ENCODE results near the gene MMP8.
"Not testable (repeated sequence)": the region's sequence is repeated elsewhere in the genome, so short reads cannot be mapped to it uniquely, and the experiment has no call there.

Gene MMP8, protein sequence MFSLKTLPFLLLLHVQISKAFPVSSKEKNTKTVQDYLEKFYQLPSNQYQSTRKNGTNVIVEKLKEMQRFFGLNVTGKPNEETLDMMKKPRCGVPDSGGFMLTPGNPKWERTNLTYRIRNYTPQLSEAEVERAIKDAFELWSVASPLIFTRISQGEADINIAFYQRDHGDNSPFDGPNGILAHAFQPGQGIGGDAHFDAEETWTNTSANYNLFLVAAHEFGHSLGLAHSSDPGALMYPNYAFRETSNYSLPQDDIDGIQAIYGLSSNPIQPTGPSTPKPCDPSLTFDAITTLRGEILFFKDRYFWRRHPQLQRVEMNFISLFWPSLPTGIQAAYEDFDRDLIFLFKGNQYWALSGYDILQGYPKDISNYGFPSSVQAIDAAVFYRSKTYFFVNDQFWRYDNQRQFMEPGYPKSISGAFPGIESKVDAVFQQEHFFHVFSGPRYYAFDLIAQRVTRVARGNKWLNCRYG

DNA sequence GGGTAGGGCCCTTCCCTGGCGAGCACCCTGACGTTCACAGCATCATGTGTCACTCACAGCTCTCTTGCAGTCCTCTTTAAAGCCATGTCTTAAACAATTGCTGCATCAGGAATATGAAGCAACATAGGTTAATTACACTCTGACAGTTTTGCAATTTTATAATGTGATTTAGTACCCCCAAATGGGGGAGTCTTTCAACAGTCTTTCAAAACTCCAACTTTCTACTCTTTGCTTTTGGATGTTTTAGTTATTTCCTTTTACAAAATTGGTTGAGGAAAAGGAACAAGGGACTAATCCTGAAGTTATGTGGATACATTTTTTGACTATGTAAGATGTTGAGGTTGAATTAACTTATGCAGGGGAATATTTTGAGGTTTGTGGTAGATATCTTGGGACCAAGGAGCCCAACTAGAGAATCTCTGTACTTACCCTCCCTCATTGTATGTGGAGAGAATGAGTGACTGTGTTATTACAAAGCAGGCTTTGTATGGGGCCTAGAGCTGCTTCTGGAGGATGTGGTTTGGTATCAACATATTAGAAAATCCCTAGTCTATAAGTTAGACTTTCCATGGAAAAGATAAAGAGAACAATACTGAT, at the start of gene MMP8:
Gene MMP8, minus strand, starts transcription at position 51 of the 597 bp plus-strand sequence. CDS start 99 bp downstream, outside the sequence.
- no peak for DNase-seq (ENCODE audit: low read depth)

DNA sequence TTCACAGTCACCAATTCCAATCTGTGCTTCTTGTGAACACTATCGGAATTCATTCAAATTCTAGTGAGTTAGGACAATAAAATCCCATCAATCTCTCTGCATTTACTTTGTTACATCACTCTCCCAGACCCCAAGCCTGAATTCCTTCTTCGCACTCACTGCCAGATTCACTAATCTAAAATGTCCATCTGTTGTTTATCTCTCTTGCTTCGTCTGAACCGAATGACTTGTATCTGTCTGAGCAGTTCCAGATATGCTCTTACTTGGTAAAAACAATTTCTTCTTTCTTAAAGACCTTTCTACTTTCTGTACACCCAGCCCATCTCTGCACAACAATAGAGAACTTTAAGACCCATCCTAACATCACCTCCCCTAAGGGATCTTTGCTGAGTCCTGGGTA, 48.6 kb upstream of the MMP8 start:
- DNase-seq (ENCODE audit: low read depth): no peak

DNA sequence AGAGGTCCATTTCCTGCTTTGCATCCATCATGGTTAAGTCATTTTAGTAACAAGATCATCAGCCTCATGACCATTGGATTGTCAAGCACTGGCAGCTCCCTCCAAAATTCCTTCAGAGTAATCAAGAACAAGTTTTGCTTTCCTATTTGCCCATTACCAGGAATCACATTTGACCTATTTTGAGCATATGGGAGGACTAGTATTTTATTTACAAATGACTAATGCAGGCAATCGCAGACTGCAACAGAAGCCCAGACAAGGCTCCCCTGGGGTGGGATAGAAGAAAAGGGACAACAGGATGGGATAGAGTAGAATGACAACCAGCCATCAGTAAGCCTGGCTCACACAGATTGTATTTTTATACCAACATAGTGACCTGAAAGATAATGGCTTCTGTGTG, 46.6 kb upstream of the MMP8 start:
- no peak for DNase-seq (ENCODE audit: low read depth)

DNA sequence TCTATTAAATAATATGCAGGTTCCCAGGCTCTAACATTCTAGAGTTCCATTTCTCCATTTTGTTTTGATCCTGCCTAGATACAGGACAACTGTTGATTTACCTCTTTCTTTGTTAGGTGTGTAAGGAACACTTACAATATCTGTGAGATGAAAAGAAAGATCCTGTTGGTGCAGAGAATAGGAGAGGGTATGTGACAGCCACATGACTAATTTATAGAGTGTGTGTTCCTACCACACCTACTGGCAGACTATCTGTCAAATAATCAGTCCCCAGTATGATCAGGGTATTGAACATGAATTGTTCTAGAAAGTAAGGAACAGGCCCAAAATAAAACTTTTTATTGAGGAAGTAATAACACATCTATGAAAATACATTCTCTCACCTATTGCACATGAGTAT, 45.4 kb upstream of the MMP8 start:
- DNase-seq (ENCODE audit: low read depth): no peak

DNA sequence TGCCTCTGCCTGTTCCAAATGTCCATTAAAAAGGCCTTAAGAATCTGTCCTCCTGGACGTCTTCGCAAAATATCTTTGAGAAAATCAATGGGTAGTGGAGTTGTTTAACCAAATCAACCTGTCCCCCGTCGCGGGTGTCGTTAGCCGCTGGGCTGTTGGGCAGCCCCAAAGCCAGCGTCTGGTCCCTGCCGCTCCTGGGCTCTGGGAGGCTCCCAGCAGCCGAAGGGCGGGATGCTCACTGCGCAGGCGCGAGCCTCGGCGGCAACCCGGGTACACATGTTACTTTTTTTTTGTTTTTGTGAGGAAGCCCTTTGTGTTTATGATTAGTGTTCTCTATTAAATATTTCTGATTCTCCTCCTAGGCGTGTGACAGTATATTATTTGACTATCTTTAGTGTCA, 43.0 kb upstream of the MMP8 start:
- no peak for DNase-seq (ENCODE audit: low read depth)

DNA sequence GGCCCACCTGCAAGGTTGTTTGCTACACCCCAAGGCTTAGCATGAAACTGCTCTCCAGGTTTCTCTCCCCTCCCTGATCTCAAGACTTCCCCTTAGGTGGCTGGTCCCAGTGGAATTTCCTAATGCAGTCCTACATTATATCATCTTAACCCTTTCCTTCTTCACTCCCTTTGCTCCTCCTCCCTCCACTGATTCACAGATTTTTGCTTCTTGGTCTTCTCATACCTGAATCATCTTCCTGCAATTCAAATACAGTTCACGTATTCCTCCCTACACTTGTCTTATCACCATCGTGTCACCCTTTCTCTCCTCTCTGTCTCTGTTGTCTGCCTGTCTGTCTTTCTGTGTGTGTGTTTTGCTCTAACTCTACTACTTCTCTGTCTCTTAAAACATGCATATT, 38.7 kb upstream of the MMP8 start:
- no peak for DNase-seq (ENCODE audit: low read depth)

DNA sequence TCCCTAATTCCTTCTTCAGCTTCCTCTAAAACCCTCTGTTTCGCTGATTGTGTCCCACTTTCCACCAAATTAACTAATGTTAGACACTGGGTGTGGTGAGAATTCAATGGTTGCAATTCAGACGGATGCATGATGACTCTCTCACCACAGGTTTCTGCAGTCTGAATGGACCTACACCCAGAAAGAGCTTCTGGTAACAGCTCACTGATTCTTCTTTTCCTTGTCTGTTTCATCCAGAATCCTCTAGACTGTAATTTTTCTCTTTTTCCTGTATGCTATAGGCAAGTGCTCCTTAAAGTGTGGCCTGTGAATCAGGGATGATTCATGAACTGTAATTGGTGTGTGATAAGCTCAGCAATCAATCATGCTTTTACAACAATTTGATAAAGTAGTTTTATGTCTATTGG, 37.6 kb upstream of the MMP8 start:
- no peak for DNase-seq (ENCODE audit: low read depth)

DNA sequence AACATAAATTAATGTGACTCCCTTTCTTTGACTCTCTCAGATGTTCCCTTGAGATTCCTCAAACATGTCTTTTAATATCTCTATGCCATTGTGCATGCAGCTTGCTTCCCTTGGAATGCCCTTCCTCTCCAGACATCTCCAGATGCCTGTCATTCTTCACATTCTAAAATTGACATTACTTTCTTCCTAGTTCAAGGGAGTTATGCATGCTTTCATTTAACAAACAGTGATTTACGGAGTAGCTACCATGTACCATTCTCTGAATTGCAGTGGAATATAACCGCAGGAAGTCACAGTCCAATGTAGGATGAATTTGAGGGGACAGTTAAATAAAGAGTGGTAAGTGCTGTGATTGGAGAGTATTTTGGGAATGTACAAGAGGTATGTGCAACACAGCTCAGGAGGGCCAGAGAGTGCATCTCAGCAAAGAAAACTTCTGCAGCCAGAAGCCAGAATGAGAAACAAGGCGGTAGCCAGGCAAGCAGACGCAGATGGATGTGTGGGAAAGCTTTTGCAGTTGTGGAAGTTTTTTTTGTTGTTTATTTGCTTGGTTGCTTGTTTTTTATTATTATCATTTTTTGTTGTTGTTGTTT, 37.0 kb upstream of the MMP8 start:
- DNase-seq (ENCODE audit: low read depth): no peak

DNA sequence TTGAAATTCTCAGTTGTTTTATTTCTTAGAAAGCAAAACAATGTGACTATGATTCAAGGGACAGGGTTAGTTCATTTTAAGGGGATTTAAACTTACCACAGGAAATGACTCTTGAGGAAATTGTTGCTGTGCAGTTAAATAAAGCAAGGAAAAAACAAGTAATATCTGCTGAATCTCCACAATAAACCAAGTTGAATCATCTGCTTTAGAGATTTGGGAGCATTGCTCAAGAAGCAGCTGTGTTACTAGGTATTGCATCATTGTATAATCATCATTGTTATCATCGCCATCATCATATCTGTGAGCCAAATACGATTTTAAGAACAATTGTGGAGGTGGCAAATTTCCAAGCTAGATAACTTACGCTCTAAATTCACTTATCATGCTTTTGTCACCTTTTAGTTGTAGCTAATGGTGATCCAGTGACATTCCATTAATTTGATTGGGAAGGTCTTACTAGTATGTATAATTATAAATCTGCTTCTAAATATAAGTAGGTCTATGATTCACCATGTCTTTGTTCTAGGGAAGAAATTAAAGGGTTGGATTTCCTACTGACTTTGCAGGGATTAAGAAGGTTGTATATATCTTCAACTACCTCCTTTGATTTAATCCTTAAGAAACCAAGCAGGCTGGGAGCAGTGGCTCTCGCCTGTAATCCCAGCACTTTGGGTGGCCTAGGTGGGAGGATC, 35.7 kb upstream of the MMP8 start:
- no peak for DNase-seq (ENCODE audit: low read depth)

DNA sequence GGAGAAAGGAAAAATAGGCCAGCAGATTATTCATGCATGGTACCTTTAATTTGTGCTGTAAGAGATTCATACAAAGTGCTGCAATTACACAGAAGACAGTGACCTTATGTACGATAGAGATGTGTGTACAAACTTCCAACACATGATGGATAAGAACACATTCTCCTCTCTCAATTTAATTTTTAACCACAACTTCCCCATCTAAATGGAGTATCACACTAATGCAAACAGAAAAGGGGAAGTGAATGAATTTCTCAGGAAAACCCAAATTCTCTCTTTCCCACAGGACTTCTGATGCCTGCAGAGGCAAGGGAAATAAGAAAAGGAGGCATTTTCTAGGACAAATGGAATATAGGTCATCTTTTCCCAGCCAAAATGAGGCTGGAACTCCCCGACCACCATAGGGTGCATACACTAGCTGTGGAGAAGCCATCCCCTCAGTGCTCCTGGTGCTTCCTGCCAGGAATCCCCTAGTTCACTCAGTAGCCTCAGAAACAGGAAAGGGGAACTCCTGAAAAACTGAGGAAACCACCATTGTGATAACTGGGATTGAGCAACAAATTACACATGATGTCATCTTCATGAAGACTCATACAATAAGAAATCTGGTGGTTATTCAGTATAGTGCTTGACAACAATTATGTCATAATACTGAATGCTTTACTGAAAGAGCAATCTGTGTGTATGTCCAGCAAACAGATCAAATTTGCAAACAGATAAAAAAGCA, 33.2 kb upstream of the MMP8 start:
- no peak for DNase-seq (ENCODE audit: low read depth)

DNA sequence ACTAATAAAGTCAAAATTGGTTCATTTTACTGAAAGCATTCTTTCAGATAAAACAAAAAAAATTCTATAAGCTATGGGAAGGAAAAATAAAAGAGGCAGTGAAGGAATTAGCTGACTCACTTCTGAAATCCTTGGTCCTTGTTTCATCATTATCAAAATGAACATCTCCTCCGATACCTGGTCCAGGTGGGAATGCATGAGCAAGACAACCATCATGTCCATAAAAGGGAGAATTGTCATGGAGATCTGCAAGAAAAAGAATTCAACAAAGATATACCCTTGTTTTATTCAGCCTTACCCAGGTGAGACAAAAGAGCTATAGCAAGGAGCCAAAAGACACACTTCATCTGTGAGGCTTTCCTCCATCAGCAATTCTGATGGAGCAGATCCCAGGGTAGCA, 28.5 kb upstream of the MMP8 start:
- no peak for DNase-seq (ENCODE audit: low read depth)

DNA sequence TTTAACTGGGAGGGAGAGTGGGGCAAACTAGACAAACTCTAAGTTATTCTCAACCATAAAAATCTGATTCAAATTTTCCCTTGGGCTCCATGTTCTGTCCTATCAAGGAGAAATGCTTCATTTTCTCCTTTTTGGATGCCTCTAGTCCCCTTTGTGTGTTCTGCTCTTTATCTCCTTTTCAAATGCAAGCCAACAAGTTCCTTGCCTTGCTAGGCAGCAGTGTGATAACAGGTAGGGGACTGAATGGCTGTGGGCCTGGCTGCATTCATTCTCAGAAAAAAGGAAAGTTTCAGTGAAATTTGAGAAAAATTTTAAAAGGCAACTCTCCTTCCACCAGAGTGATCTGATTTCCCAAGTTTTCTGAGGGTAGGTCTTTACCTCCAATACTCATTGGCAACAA, 26.9 kb upstream of the MMP8 start:
- no peak for DNase-seq (ENCODE audit: low read depth)

DNA sequence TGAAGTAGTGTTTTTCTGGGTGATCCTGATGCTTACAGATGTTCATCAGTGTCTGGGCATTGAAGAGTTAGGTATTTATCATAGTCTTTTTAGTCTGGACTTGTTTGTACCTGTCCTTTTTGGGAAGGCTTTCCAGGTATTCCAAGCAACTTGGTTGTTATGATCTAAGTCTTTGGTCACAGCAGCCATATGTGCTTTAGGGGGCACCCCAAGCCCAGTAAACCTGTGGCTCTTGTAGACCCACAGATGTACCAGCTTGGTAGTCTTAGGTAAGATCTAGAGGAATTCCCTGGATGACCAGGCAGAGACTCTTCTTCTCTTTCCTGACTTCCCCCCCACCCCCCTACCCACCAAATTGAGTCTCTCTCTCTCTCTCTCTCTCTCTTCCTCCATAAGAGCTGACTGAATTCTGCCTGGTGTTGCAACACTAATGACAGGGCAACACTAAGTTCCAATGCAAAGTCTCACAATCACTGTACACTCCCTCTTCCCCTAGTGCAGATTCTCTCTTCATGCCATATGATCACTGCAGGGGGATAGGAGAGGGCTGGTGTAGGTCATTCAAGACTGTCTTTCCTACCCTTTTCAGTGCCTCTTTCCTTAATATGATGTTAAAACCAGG, 24.5 kb upstream of the MMP8 start:
- DNase-seq (ENCODE audit: low read depth): no peak

DNA sequence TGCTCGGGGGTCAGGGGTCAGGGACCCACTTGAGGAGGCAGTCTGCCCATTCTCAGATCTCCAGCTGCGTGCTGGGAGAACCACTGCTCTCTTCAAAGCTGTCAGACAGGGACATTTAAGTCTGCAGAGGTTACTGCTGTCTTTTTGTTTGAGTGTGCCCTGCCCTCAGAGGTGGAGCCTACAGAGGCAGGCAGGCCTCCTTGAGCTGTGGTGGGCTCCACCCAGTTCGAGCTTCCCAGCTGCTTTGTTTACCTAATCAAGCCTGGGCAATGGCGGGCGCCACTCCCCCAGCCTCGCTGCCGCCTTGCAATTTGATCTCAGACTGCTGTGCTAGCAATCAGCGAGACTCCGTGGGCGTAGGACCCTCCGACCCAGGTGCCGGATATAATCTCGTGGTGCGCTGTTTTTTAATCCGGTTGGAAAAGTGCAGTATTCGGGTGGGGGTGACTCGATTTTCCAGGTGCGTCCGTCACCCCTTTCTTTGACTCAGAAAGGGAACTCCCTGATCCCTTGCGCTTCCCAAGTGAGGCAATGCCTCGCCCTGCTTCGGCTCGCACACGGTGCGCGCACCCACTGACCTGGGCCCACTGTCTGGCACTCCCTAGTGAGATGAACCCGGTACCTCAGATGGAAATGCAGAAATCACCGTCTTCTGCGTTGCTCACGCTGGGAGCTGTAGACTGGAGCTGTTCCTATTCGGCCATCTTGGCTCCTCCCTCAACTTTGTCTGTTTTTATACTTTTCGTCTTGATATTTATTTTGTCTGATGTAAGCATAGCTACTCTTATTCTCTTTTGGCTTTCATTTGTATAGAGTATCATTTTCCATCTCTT, 22.2 kb upstream of the MMP8 start:
- DNase-seq (ENCODE audit: low read depth): not testable (repeated sequence)

DNA sequence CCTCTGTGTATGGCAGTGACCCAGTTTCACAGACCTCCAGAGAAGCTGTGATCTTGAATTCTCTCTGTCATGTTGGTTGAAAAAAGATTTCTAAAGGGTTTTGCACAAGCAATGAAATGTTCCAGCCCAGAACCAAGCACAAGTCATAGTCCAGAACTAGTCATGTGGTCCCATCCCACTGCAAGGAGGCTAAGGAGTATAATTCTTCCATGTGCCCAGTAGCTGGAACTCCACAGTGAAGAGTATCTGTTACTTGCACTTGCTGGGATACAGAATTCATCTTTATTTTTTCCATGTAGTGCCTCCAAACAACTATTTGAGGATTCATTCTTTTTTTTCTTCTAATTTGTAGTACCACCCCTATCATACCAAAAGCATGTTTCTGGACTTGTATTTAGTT, 9.9 kb upstream of the MMP8 start:
- DNase-seq (ENCODE audit: low read depth): no peak

DNA sequence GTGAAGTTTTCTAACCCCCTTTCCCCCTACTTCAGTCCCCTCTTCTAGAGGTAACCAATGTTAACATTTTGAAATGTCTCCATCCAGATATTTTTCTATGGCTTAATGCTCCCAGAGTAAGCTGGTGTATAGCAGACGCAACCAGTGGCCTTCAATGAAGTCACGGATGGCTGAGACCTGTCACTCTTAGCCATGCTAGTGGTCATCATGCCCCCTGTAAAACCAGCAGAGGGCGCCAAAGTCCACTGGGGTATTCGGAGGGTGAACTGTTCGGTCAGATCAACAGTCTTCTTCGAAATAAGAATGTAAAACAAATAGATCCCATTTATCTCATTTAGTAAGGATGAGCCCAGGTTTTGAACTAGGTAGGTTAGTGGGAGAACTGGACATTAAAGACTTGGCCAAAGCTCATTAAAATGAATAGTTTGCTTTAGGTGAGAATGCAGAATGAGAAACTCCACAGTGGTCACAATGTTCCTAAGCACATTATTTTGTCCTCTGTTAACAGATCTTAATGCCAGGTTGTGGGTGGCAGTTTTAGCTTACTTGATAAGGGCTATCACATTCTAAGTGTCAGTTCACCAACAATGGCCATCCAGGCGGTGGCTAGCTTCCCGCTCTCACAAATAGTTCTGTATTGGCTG, 8.6 kb upstream of the MMP8 start:
- DNase-seq (ENCODE audit: low read depth): peak; percentile 6

DNA sequence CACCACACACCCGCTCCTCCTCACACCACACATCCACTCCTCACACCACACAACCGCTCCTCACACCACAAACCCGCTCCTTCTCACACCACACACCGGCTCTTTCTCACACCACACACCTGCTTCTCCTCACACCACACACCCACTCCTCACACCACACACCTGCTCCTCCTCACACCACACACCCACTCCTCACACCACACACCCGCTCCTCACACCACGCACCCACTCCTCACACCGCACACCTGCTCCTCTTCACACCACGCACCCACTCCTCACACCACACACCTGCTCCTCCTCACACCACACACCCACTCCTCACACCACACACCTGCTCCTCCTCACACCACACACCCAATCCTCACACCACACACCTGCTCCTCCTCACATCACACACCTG, 6.2 kb upstream of the MMP8 start:
- not testable (repeated sequence) for DNase-seq (ENCODE audit: low read depth)

DNA sequence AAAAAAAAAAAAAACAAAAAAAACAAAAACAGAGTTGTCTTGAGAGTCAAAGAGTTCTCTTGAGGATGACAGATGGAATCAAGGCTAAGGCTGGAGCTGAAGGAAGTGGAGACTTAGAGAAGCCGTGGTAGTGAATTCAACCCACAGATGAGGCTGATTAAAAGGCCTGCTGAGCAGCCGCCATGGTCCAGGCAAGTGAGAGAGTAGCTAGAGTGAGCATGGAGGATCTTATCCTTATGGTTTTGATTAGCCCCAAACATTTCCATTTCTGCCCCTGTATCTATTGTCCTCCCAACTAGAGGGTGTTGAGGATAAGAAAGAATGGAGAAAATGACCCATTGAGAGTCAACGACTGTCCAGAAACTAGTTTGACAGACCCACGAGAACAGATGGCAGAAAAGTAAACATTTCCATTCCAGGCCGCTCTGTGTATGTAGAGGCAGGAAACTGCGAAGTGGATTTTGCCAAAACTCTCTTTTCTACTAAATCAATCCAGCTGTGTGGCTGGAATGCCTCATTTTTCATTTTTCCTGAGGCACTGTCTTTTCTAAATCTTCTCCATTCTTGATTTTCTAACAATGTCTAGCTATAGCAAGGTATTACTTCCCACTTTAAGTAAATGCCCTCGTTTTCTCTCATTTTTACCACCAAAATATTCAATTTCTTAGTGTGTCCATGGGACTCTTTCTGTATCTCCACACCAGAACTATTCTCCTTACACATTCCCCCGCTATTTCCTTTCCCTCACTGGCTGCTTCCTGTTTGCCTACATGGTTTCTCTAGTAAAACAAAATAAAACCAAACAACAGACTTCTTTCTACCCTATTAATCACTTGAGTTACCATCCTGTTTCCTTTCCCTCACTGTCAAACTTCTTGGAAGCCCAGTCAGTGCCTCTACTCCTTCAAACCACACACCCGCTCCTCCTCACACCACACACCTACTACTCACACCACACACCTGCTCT, 5.4 kb upstream of the MMP8 start:
- DNase-seq (ENCODE audit: low read depth): no peak

DNA sequence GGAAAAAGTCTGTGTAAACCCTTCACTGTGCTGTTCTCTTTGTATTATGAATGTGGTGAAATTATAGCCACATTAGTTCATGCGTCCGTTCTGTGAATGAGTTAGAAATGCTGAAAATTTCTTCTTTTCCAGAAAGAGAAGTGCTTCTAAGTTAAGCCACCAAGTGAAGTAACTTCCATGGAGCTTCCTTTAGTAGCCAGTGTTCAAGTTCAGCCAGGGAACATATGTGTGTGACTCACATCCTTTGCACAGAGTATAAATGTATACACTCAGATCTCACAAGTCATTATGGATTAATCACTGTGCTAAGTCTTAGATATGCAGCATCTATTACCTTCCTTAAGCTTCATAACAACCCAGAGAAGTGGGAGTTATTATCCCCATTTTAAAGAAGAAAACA, 3.1 kb upstream of the MMP8 start:
- no peak for DNase-seq (ENCODE audit: low read depth)
